Vagina (tissue), 2 donors: ENCODE results near the gene ZCCHC14.

Experiments used
- POLR2A ChIP-seq, 2 donors: fragments of 450-650 bp; IDR thresholded peaks; one replicate each; pipeline ENCODE4 v1.6.1; 2017; ENCODE audit warnings: antibody characterized with exemption in 2 of 2, mild to moderate bottlenecking in 2 of 2, moderate library complexity in 2 of 2
- TF ChIP-seq, protein P1 (sequence below), 3 experiments: fragments of 450-650 bp in 2 of 3; fragments of 200-600 bp in 1 of 3; sonication (generic) in 1 of 3; IDR thresholded peaks; one replicate each; pipeline ENCODE4 v1.5.1; 2017 to 2019; ENCODE audit warnings: antibody characterized with exemption in 3 of 3, mild to moderate bottlenecking in 2 of 3, moderate library complexity in 2 of 3

DNA sequence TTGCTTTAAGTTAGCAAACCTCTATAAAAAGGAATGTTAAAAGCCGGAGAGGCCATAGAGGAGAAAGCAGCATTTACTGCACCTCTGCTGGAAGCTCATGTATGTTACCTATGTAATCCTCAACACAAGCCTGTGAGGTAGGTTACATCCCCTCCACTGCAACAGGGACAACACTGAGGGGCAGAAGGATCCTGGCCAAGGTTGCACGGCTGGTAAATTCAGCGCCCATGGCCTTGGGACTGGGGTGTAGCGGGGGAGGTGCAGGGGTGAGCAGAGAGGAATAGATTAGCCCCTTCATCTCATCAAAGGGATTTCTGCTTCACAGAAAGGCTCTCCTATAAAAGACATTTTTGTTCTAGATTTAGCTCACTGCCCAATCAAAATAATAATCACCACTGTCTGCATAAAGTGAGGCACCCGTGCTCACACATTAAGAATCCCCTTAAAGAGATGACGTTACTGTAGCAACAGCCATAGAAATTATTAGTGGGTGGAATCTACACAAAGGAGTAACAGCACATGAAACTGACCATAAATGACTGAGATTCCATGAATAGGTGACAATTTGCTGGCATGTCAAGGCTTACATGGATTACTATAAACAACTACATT, 3.3 kb downstream of the ZCCHC14 start:
- TF ChIP-seq, protein P1, sequence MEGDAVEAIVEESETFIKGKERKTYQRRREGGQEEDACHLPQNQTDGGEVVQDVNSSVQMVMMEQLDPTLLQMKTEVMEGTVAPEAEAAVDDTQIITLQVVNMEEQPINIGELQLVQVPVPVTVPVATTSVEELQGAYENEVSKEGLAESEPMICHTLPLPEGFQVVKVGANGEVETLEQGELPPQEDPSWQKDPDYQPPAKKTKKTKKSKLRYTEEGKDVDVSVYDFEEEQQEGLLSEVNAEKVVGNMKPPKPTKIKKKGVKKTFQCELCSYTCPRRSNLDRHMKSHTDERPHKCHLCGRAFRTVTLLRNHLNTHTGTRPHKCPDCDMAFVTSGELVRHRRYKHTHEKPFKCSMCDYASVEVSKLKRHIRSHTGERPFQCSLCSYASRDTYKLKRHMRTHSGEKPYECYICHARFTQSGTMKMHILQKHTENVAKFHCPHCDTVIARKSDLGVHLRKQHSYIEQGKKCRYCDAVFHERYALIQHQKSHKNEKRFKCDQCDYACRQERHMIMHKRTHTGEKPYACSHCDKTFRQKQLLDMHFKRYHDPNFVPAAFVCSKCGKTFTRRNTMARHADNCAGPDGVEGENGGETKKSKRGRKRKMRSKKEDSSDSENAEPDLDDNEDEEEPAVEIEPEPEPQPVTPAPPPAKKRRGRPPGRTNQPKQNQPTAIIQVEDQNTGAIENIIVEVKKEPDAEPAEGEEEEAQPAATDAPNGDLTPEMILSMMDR (IDR thresholded peaks at IDR 0.05): no peak
- no peak for TF ChIP-seq POLR2A (IDR thresholded peaks at IDR 0.05)
